Dedifferentiated amniotic fluid mesenchymal stem cell (primary cell): ENCODE results near the gene CRIM1.

Experiments
- DNase-seq: peaks from one replicate; pipeline ENCODE4 v3.0.0-alpha.2; 2016; ENCODE audit errors: extremely low spot score

The CRIM1 gene

DNA sequence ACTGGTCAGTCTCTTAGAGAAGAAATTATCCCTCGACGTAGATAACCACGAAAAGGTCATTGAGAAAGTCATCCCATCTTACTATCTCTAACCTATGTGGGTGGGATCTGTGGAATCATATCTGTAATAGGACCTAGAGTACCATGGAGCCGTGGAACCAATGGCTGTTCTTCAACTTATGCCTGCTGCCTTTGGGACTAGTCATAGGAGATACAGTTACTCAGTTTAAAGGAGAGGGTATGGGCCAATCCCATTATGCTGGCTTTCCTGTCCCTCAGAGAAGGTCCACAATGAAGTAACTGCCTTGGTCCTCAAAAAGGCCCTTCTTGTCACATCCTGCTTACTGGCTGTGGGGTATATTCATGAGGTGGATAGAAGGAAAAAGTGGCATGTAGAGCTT is 164.9 kb downstream of the CRIM1 start:
- no peak for DNase-seq

DNA sequence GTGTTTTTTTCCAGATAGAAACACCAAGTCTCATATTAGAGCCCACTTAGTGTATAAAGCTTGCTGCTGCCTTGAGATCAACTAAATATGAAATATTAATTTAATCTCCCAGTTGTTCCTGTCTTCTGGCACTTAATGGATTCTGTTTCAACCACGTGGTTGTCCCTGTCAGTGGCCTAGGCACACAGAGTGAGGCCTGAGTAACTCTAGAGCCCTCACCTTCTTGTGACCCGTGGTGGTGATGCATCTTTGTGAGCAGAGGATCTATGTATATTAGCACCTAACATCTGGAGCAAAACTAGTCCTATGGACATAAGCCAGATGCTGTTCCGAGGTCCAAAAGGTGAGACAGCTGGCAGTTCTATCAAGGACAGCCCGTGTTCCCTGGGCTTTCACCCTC is 167.6 kb downstream of the CRIM1 start:
- DNase-seq = no peak

DNA sequence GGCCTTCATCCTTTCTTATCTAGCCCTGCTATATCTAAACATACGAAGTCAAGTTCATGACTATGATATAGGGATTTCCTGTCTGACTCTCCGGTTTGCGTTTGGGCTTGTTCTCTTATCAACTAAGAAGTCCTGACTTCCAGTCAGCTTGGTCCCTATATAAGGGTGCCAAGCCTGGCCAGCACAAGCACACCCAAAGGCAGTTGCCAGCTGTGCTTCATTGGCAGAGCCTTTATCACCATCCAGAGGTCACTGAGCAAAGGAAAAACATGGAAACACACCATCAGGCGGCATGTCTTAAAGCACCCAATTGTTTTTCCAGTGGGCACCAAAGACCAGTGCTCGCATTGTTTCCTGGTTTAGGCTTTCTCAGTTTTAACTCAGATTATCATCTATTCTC is 169.7 kb downstream of the CRIM1 start:
- DNase-seq = no peak

DNA sequence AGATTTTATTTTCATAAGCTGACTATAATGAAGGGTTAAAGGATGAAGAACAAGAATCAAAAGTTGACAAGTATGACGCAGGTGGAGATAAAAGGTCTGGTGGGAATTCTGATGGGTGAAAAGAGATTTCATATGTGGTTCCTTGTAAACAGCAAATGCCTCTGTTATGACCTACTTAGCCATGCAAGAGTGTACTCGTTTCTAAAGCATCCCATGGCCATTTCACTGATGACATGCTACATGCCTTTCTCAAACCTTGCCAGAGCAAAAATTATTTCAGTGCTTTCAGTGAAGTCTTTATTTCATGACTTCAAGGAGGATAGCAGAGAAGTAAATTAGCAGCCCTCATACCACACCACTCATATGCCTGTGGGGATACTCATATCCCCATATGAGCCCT is 170.6 kb downstream of the CRIM1 start:
- no peak for DNase-seq

DNA sequence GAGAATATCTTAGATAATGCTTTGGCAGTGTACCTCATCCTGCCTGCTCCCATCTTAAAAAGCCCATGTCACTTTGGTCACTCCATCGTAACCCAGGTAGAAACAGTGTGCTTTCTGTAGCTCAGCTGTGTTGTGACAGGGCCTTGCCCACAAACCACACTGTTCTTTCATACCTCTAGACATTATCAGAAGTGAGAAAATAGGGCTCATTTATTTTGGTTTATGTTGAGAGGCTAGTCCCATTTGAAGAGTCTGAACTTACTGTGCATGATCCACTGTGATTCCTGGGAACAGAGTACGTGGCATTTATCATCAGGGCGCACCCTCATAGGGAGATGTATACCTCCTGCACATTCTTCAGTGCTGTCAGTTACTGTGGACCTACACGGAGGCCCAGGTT is 172.7 kb downstream of the CRIM1 start:
- no peak for DNase-seq

DNA sequence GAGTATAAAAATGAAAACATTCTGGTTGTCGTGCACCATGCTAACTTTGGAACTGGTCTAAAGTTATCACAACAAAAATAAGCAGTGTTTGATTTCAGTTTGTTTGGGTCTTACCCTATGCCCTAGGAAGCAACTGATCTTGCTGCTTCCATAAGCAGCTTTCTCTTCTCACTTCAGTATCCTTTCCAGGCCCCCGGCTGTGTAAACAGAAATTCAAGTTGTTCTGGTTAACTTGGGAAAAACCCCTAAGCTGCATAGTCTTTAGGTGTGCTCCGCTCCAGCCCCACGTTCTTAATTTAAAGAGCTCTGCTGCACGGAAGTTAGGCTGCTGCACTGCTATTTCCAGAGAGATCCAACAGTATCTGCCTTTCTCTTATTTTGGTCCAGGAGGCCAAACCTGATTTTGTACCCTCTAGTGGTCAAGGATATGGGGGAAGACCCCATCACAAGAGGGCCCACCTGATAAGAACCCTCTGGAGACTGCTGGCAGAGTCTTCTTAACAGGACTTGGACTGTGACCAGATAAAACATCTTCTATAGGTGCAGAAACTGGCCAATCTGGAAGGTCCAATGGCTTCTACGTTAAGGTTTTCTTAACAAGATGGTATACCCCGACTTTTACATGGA is 173.3 kb downstream of the CRIM1 start:
- no peak for DNase-seq

DNA sequence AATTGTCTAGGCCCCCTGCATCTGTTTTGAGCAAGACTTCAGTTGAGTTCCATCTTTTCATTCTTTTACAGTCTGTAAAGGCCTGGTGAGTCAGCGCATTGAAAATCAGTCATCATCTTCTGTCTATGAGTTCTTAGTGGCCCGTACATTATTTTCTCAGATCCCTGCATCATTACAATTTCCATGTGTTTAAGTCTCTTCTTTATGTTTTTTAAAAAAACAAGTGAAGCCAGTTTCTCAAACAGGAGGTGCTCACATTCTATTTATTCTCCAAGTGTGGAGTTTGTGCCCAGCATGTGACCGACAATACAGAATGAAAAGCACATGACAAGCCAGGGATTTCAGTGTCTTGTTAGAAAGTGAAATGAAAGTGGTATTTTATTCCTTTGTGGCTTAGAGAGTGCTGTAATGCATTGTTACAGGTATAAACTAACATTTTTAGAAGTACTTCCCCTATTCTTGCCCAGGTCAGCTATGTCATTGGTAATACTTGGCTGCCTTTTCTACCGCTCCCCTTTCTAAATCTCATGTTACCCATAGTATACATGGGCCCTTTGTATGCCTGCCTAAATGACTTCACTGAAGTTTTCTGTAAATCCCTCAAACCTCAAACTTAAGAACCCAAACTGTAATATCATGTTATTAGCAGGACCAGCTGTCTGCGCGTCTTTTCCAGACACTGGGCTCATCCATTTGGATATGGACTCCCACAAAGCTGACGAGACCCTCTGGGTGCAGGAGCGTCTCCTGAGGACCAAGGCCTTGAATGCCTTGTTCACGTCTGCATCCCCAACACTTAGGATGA is 174.8 kb downstream of the CRIM1 start:
- DNase-seq = peak; percentile 46

DNA sequence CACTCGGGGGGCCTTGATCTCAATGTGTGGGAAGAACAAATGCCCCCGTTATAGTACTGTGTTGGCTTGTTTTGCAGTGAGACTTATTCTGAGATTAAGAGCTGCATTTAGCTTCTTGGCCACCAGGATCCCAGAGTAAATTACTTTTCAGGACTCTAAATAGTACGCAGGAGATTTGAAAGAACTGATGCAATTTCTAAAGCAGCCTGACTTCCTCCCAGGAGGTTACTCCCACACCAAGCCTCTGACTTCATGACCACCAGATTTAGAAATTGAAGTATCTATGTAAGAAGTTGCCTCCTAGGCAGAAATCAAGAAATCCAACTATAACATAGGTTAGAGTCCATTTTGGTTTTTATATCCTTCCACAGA is 175.4 kb downstream of the CRIM1 start:
- peak; percentile 59 for DNase-seq

DNA sequence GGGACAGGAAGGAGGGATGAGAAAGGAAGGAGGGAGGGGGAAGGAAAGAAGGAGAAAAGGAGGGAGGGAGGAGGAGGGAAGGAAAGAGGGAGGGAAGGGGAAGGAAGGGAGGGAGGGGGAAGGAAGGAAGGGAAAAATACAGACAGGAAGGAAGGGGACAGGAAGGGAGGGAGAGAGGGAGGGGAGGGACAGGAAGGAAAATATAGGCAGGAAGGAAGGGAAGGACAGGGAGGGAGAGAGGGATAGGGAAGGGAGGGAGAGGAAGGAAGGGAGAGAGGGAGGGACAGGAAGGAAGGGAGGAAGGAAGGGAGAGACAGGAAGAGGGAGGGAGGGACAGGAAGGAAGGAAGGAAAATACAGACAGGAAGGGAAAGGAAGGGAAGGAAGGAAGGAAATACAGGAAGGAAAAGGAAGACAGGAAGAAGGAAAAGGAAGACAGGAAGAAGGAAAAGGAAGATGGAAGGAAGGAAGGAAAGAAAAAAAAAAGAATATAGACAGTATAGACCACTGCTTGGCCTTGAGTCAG is 178.8 kb downstream of the CRIM1 start:
- DNase-seq = no peak

DNA sequence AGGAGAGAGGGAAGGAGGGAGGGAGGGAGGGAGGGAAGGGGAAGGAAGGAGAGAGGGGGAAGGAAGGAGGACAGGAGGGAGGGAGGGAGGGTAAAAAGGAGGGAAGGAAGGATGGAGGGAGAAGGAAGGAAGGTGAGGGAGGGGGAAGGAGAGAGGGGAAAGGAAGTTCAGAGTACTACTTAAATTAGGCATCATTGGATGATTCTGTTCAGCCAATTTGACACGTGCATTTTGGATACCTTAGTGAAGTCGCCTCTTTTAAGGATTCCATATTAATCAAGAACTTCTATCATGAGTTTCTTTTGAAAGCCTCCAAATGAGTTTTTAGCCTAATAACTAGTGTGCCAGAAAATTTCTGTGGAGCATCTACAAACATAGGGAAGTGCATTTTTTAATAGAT is 179.5 kb downstream of the CRIM1 start:
- DNase-seq = no peak

DNA sequence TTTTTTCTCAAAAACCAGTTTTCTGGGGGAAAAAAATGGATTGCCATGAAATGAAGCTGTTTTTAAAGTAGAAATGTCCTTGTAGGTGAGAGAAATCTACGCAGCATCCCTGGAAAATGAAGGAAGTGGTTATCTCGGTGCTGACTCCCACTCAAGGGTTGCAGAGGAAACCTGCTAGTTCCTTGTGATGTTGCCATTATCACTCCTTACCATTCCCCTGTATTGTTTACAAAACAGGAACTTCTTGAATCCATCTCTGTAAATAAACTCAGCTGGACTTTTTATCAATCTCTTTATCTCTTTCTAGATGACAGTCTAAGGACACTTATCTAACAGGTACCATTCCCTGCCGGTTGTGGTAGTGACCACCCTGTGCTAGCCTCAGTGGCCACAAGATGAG is 181.2 kb downstream of the CRIM1 start:
- no peak for DNase-seq

DNA sequence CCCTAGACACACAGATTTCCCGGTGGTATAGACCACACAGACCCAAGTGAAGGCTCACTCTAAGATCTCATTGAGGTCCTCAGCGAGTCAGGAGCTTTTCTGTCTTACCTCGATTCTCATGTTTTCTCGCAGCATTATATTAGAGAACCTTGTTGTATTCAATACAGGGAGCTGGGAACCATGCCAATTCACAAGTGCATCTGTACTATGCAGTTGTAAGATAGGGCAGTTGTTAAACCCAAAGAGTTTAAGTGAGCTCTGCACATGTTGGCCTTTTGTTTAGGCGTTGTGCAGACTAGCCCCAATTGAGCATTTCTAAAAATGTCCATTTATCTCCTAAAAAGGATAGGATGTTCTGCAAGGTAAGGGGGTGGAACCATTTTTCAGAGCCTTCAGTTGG is 182.8 kb downstream of the CRIM1 start:
- no peak for DNase-seq

DNA sequence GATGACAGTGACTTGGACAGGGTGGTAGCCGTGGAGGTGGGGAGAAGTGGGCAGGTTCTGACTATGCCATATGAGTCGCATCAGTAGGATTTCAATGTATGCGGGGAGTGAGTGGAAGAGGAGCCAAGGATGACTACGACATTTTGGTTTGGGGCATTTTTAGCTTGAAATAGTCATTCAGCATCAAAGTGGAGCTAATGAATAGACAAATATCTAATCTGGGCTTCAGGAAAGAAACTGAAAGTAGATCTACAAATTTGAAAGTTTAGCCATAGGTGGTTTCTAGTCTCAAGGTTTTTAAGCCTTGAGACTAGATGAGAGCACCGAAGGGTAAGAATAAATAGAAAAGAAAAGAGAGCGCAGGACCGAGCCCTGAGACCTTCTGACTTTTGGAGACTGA is 184.1 kb downstream of the CRIM1 start:
- DNase-seq = no peak

DNA sequence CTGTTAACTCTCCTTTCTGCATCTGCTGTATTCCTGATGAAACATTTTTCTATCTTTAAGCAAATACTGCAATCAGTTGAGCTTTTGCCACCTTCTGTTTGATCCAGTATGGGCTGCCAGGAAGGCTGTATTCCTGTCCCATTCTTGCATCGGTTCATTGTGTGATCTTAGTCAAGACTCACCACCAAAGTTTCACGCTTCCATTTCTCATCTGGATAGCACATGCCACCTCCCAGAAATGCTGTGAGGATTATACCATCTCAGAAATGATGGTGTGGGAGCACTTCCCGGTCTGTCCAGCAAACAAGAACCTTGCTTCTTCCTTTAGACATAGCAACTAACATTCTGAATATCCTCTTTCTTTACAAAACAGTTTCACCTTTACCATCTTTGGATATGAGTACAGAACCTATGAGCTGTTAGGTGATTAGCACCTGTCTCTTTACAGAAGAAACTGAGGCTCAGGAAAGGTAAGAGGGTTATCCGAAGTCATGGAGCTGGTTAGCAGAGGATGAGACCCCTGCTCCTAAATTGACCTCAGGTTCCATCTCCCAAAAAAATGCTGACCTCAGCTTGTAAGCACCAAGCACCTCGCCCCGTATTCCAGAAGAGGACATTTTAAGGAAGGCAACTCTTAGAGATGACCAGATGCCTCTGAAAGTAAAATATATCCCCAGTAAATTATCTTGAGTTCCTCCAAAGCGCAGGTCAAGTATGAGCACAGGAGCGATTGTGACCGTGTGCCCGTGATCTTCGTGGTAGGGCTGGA is 185.6 kb downstream of the CRIM1 start:
- no peak for DNase-seq

DNA sequence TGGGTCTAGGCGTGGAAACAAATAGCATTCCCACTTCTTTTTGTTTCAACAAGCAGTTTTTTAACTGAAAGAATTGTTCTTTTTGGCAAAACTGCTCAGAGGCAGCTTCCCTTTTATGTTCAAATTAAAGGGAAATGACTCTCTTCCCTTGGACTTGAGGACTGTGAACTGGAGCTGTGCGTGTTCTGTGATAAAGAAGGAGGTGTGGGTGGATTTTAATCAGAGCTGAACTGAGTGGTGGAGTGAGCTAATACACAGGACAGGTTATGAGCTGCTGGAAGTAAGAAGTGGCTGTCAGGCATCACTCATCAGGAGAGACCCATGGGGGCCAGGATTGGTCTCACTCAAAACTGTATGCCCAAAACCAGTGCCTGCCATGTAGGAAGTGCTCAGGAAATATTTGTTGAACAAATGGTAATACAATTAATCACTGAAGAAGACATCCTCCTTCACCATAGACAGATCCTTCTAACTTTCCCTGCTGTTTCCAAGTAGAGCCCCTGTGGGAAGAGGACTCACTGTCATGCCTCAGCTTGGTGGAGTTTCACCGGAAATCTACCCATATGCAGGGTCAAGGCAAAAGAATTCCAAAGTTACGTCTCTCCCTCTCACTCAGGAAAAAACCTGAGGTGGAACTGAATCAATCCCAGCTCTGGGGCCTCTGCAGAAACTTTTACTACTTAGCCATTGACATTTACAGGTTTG is 186.5 kb downstream of the CRIM1 start:
- no peak for DNase-seq

DNA sequence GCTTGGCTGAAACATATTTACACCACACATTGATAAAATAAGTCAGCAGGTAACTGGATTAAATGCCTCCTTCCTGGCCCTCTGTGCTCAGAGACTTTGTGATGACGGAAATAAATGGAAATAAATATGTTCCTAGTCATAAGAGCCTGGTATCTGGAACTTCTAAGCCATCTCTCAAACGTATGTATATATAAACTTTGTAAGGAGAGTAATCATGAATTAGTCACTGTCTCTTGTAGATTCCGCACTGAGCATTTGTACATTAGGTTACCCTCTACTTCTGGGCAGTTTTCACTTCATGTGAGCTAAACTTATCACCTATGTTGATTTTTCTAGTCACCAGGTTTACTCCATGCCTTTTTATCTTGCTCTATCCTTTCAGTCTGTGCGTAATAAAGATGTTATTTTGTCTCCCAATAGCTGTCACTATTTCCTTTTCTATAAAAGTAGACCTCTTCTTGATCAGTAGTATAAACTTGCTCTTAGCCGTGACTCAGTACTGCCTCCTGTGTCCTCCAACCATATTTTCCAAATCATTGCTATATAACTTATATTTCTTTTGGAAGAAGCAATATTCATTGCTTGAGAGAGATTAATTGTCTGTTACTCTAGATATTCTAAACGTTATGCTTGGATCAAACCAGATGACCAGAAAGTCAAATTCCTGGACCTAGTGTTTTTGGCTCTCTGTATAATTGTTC is 189.2 kb downstream of the CRIM1 start:
- no peak for DNase-seq

DNA sequence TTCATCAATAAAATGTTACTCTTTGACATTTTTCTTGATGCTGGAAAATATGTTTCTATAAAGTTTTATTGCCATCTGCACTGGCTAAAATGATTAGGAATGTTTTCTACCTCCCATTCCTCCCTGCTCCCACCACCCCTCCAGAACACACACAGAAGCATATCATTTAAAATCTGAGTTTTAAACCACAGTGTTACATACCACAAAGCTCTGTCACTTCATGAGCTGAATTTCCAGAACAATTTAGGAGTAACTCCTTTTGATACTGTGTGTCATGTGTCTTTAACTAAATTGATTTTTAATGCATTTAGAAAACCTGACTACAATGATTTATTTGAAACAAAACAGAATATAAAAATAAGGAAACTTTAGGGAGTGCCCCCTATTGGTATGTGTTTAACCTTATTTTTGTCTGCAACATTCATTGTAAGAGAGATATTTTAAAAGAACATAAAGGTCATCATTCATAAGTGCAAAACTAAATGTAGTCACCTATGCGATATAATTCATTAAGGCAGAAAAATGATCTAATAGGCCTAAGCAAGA is 190.4 kb downstream of the CRIM1 start:
- DNase-seq = no peak

DNA sequence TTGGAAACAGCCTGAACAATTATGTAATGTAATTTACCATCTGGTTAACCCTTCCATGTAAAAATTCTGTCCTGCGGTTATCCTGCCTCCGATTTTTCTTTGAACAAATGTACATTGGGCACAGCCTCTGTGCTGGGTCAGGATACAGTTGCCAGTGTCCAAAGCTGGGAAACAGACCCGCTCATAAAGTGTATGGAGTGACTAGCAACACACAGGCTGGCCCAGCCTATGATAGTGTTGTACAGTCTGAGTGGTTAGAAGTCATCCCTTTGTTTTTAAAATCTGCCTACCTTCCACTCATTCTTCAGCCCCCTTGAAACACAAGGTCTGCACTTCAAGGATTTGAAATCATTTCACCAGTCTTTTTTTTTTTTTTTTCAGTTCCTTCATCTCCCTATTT is 192.3 kb downstream of the CRIM1 start:
- DNase-seq = no peak

DNA sequence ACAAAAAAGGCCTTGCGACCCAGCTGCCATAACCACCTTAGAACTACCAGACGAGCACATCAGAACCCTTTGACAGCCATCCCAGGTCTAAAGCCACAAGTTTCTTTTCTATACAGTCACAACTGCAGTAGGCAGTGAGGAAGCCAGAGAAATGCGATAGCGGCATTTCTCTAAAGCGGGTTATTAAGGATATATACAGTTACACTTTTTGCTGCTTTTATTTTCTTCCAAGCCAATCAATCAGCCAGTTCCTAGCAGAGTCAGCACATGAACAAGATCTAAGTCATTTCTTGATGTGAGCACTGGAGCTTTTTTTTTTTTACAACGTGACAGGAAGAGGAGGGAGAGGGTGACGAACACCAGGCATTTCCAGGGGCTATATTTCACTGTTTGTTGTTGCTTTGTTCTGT is 193.6 kb downstream of the CRIM1 start:
- DNase-seq = no peak

DNA sequence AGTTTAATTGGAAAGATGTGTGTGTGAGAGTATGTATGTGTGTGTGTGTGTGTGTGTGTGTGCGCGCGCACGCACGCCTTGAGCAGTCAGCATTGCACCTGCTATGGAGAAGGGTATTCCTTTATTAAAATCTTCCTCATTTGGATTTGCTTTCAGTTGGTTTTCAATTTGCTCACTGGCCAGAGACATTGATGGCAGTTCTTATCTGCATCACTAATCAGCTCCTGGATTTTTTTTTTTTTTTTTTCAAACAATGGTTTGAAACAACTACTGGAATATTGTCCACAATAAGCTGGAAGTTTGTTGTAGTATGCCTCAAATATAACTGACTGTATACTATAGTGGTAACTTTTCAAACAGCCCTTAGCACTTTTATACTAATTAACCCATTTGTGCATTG is 194.4 kb downstream of the CRIM1 start:
- no peak for DNase-seq

DNA sequence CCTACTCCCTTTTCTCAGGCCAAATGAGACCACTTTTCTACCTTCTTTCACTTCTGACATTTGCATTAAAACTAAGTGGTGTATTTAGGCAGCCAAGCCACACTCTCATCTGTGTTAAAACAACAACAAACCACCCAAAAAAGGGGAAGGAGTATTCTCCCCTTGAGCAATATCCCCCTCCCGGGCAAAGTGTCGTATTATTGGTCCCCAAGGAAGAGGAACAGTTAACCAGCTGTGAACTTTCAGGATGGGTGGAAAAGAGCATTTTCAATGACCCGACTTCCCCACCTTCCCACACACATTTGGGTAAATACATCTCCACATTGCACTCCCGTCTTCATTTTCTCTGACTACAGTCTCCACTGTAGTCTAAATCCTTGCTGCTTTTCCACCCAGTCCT is 198.1 kb downstream of the CRIM1 start:
- DNase-seq = no peak
